ENCODE data around the gene CLEC3B.
A peak's percentile ranks its signal among the peaks of the same experiment; 100 is the strongest.

The CLEC3B gene

GRCh38 chr3:45003859-45004258 is 22.2 kb upstream of the CLEC3B start:
- DNase-seq (ENCODE audit: low spot score): no peak

GRCh38 chr3:45007091-45007490 is 19.0 kb upstream of the CLEC3B start:
- DNase-seq (ENCODE audit: low spot score): no peak

- DNase-seq (ENCODE audit: low spot score): no peak
Observed at GRCh38 chr3:45008117-45008516, 18.0 kb upstream of the CLEC3B start.

DNA sequence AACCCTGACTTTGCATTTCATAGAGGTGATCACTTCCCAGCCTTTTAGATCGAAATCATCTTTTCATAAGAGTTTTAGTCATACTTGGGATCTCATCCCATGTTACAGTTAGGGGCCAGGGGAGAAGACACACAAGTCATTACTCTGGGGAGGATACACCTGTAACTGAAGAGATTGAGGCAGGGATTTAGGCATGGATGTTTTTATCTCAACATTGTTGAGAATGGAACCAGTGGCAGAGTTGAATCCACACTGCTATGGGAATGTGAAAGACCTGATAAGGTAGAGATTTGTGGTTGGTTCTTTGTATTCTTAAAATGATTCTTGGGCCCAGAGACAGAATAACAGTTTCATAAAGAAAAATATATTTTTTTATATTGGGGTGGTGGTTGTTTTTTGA is 16.2 kb upstream of the CLEC3B start:
- no peak for DNase-seq (ENCODE audit: low spot score)

DNA sequence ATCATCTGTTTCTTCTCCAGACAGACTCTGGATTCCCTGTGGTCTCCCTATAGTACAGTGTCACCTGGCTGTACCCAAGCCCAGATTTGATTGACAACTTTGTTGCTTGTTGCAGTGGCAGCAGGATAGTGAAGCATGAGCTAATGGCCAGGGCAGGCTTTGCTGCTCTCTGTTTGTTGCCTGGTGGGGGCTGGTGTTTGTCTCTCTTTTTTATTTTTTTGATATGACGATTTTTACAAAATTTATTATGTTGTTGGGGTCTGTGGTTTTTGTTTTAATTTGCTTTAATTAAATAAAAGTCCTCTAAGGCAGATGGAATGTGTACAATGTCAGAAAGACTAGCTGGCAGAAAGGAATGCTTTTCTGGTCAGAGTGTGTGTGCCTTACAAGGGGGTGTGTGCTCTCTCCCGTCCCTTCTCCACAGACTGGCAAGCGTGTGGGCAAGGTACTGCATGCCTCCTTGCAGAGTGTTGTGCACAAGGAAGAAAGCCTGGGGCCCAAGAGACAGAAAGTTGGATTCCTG is 15.2 kb upstream of the CLEC3B start:
- peak; percentile 79 for DNase-seq (ENCODE audit: low spot score)

GRCh38 chr3:45011756-45012508 is 14.2 kb upstream of the CLEC3B start:
- DNase-seq (ENCODE audit: low spot score): peak; percentile 84

GRCh38 chr3:45012577-45012976 is 13.5 kb upstream of the CLEC3B start:
- DNase-seq (ENCODE audit: low spot score): no peak

DNA sequence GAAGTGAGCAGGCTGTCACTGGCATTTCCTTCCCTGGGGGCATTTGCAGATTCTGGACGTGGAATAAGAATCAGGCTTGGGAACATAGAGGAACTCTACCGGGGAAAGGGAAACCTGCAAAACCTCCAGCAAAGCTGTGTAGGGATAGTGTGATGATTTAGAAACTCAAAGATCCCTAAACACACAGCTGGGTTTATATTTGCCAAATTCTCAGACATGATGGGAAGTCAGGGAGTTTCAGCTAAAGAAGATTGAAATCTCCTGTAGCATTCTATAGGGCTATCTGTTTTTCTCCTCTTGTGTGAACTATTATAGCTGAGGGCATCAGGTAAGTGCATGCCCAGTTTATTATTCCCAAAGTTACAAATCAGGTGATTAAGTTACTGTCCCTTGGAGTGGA is 9.2 kb upstream of the CLEC3B start:
- no peak for DNase-seq (ENCODE audit: low spot score)

GRCh38 chr3:45017821-45018220 is 8.3 kb upstream of the CLEC3B start:
- DNase-seq (ENCODE audit: low spot score): no peak

DNA sequence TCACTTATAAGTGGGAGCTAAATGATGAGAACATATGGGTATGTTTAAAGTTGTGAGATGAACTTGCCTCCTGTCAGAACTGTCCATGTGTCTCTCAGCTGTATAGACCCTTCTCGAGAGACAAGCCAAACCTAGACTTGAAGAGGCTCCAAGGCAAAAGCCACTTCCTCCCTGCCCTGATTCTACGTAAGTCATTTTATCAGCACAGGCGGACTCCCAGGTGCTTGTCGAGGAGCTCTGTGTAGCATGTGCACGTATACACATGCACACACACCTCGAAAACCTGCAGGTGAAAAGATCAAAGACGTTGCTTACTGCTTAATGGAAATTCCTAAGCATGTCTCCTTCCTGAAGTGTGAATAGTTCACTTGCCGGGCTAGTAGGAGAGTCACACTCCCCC is 5.6 kb upstream of the CLEC3B start:
- DNase-seq (ENCODE audit: low spot score): no peak

GRCh38 chr3:45021524-45022297 is 4.4 kb upstream of the CLEC3B start:
- DNase-seq (ENCODE audit: low spot score): no peak

DNA sequence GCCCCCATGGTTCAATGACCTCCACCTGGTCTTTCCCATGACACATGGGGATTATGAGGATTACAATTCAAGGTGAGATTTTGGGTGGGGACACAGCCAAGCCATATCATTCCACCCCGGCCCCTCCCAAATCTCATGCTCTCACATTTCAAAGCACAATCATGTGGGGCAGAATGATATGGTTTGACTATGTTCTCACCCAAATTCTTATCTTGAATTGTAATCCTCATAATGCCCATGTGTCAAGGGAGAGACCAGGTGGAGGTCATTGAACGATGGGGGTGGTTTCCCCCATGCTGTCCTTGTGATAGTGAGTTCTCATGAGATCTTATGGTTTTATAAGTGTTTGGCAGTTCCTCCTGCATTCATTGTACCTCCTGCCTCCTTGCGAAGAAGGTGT is 2.4 kb upstream of the CLEC3B start:
- no peak for DNase-seq (ENCODE audit: low spot score)

DNA sequence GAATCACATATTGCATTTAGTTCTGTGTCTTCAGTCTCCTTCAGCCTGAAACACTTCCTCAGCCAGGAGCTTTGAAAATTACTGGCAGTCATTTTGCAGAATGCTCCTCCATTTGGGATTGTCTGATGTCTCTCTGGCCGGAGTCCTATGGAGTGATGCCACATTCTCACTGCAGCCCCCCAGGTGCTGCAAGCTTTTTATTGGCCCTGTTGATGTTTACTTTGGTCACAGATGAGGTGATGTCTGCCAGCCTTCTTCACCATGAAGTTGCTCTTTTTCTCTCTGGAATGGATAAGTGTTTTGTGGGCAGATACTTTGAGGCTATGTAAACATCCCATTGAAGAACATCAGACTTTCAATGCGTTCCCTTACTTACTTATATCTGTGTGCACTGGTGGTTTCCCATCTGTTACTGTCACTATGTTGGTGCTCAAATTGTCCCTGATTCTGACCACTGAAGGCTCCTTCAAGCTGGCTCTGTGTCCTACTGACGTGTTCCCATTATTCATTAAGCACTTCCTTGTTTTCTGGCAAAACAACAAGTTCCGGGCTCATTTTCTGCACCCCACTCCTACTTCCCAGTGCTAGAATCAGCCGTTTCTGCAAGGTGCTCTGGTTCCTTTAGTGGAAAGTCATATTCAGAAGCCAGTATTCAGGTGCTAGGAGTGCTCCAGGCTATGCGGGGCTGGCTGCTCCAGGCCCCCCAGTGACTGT is 1.4 kb upstream of the CLEC3B start:
- no peak for DNase-seq (ENCODE audit: low spot score)

DNA sequence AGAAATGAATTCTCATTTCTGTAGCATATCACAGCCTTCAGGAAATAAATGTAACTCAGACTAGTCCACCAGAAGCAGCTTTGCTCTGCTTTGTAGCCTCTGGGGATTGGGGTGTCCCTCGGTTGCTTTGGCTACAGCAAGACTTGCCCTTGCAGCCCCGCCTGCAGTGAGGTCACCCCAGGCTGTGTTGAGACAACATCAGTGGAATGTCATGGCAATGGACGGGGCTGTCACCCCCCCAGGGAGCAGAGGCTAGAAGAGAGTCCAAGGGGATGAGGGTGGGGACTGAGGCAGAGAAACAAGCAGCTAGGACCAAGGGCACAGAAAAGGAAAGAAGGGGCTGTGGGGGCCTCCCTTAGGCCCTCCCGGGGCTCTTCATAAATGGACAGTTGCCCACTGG is 854 bp downstream of the CLEC3B start:
- peak; percentile 76 for DNase-seq (ENCODE audit: low spot score)

- DNase-seq (ENCODE audit: low spot score): no peak
Observed at GRCh38 chr3:45027441-45027840, 1.3 kb downstream of the CLEC3B start.

- no peak for DNase-seq (ENCODE audit: low spot score)
Observed at GRCh38 chr3:45029216-45029615, 3.1 kb downstream of the CLEC3B start.

DNA sequence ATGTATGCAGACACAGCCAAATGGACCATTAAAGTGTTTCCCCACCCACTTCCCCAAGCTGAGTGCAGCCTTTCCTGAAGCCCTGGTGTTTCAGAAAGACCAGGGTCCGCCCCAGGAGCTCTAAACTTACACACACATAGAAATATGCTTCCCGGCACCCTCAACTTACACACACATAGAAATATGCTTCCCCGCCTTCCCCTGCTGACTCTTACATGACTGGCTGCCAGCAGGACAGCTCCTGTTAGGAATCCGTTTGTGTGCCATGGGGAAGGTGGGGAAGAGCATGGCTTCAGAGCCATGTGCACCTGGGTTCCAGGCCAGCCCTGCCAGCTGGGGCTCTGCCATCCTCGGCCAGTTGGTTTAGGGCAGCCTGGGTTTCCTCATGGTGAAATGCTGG is 3.6 kb downstream of the CLEC3B start:
- DNase-seq (ENCODE audit: low spot score): peak; percentile 53

DNA sequence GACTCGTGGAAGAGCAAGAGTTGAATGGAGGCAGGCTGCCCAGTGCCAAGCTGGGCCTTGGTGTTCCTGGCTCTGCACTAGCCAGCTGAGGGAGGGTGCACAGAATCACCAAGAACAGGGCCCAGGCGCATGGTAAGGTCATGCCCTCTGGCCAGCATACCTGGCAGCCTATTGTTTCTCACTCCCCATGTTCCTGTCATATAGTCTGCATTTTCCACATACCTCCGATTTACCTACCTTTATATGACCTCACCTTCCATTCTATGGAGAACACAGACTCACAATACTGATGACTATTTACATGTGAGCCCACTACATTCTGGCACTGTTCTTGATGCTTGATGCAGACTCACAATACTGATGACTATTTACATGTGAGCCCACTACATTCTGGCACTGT is 5.4 kb downstream of the CLEC3B start:
- DNase-seq (ENCODE audit: low spot score): no peak

DNA sequence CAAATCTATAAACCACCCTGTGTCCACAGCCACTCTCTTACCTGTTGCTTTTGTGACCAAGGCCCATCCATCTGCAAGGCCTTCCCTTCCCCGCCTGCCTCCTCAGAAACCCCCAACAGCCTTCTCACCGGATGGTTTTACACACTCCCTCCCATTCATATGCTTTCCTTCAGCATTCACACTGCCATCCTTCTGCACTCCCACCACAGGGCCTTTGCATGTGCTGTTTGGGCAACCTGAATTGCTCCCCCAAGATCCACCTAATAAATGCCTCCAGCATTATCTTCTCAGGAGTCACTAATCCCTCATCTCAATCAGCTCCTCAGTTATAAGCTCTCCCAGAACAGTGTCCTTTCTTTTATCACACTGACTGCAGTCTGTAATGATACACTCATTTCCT is 6.0 kb downstream of the CLEC3B start:
- DNase-seq (ENCODE audit: low spot score): no peak

DNA sequence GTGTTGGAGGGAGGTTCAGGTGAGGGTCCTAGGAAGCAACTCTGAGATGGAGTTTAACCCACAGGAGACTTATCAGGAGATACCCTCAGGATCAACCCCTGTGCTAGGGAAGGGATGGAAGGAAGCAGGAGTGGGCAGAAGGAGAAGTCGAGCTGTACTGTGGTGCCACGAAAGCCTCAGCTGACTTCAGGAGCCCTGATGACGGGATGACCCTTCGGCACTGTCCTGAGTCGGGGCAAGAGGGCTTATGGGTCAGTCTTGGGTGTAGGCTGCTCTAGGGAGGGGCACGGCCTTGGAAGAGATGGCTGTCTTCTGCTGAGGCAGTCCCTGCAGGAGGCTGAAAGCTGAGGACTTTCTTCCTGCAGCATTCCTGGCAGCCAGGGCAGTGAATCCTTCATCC is 7.7 kb downstream of the CLEC3B start:
- DNase-seq (ENCODE audit: low spot score): no peak

DNA sequence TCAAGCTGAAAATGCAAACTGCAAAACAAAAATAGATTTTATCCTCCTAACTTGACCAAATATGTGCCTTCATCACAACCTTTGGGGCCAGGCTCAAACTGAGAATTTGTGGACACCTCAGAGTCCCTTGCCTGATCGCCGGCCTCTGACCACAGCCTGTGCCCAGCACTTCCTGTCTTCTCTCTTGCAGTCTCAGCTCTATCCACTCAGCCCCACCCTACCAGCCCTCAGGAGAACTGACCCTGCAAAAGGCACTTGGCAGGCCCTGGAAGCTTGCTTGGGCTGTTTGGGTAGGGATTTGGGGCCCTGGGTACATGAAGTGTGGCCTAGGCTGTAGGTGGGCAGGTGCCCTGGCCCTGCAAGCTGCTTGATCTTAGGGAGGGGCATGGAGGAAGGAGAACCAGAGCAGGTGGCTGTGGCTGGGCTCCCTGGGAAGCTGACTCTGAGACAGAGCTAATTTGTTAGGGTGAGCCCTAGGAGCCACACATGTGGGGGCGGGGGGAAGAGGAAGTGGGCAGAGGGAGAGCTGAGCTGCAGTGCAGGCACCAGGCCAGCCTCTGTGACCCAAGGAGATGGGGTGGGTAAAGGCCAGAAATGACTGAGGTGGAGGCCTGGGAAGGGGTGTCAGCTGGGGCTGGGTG is 8.6 kb downstream of the CLEC3B start:
- DNase-seq (ENCODE audit: low spot score): no peak

Data from AG08396 (cell line).